Retinal pigment epithelial cell (primary cell): ENCODE results near the gene SLC24A4.

ENCODE experiments used
- DNase-seq: peaks from one replicate; pipeline ENCODE4 v3.0.0-alpha.2; 2010; ENCODE audit warnings: low read depth
- H3K4me3 ChIP-seq: 2 replicates; pipeline ENCODE4 v1.5.1; 2011; ENCODE audit warnings: mild to moderate bottlenecking, low read length, control low read depth, moderate library complexity
- TF ChIP-seq, protein P1 (sequence below): conservative IDR thresholded peaks from 2 replicates; pipeline ENCODE4 v1.5.1; 2011; ENCODE audit warnings: low read depth, low read length, control low read depth, inconsistent platforms

The SLC24A4 gene, protein sequence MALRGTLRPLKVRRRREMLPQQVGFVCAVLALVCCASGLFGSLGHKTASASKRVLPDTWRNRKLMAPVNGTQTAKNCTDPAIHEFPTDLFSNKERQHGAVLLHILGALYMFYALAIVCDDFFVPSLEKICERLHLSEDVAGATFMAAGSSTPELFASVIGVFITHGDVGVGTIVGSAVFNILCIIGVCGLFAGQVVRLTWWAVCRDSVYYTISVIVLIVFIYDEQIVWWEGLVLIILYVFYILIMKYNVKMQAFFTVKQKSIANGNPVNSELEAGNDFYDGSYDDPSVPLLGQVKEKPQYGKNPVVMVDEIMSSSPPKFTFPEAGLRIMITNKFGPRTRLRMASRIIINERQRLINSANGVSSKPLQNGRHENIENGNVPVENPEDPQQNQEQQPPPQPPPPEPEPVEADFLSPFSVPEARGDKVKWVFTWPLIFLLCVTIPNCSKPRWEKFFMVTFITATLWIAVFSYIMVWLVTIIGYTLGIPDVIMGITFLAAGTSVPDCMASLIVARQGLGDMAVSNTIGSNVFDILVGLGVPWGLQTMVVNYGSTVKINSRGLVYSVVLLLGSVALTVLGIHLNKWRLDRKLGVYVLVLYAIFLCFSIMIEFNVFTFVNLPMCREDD

DNA sequence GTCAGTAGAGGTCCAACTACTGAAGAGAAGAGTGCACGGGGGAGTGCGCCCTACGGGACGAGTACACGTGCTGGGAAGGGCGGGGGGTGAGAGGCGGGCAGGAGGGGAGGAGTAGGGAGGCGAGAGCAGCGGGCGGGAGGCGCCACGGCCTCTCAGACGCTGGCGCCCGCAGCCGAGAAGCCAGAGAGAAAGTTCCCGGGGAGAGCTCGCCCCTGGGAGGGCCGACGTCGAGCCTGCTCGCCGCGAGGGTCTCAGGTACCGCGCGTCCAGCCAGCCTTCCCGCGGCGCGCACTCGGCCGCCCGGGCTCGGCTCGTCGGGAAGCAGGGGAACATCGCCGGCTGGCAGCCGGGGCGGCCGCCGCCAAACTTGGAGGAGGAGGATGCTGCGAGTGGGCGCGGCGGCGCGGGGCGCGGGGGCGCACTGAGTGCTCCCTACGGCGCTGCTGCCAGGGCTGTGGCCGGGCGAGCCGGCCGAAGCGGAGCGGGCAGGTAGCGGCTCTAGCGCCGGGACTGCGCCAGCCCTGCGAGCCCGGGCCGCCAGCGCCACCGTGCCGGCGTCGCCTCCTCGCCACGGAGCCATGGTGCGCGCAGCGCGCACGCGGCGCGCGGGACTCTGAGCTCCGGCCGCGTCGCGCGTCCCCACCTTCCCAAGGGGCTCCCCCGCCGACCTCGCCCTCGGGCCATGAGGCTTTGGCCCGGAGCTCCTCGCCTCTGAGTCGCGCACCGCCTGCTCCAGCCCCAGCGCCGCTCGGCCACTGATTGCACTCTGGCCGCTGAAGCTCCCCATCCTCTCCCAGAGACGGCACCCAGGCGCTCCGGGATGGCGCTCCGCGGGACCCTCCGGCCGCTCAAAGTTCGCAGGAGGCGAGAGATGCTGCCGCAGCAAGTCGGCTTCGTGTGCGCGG lies at the start of gene SLC24A4:
SLC24A4 (plus strand) TSS at position 155 of the 905 bp plus-strand sequence; CDS start at position 821, 666 bp downstream.
- DNase-seq, result no peak
- no peak within 1 kb of the TSS for H3K4me3 ChIP-seq

DNA sequence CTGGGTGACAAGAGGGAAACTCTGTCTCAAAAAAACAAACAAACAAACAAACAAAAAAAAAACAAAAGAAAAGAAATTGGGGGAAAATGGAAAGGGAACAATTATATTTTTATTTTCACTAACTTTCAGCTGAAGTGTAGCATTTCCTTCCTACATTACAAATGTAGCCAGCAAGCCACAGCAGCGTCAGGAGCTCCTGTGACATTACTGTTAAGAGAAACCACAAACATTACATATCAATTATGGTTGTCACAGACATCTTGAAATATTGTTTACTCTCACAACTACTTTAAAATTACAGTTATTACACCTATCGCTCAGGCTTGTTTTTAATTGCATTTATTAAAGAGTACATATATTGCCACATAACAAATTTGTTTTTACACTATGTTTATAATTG lies 49.8 kb upstream of the SLC24A4 start:
- DNase-seq, result no peak
- TF ChIP-seq, protein P1, sequence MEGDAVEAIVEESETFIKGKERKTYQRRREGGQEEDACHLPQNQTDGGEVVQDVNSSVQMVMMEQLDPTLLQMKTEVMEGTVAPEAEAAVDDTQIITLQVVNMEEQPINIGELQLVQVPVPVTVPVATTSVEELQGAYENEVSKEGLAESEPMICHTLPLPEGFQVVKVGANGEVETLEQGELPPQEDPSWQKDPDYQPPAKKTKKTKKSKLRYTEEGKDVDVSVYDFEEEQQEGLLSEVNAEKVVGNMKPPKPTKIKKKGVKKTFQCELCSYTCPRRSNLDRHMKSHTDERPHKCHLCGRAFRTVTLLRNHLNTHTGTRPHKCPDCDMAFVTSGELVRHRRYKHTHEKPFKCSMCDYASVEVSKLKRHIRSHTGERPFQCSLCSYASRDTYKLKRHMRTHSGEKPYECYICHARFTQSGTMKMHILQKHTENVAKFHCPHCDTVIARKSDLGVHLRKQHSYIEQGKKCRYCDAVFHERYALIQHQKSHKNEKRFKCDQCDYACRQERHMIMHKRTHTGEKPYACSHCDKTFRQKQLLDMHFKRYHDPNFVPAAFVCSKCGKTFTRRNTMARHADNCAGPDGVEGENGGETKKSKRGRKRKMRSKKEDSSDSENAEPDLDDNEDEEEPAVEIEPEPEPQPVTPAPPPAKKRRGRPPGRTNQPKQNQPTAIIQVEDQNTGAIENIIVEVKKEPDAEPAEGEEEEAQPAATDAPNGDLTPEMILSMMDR, result no peak
- H3K4me3 ChIP-seq, result no peak overlapping the region

More for the DNA sequence above, at the start of gene SLC24A4:
- TF ChIP-seq, protein P1, result no peak

DNA sequence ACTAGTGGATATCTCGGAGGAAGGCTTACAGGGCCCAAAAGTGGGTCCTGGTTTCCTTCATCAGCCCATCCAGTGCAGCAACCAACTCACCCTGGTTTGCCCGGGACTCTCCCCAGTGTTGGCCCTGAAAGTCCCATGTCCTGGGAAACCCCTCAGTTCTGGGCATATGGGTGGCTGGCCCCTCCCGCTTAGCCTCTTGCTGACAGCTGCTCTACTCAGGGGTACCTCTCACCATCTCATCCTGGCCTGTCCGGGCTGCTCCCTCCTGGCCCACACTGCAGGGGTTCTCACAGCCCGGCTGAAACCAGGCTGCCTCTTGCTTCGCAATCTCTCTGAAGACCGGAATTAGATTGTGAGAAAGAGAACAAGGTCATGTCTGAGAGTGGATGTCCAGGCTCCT lies 48.9 kb upstream of the SLC24A4 start:
- DNase-seq, result no peak
- TF ChIP-seq, protein P1, result no peak

DNA sequence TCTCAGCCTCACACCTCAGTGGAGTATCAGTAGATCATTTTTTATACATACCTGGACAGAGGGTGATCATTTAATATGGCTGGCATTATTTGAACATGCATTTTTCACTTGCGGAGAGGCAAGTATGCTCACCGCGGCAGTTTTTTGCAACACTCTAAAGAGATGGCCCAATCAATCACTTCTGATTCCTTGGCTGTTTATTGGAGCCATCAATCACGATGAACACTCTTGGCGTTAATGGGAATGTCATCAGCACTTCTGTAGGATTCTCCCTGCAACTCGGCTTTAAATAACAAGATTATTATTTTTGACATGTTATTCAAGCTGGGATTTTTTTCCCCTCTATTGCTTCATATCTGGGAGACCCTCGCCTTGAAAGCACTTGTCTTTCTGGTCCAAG lies 46.9 kb upstream of the SLC24A4 start:
- no peak for DNase-seq
- TF ChIP-seq, protein P1, result no peak
- no peak overlapping the region for H3K4me3 ChIP-seq

More for the DNA sequence above, 48.9 kb upstream of the SLC24A4 start:
- no peak overlapping the region for H3K4me3 ChIP-seq

DNA sequence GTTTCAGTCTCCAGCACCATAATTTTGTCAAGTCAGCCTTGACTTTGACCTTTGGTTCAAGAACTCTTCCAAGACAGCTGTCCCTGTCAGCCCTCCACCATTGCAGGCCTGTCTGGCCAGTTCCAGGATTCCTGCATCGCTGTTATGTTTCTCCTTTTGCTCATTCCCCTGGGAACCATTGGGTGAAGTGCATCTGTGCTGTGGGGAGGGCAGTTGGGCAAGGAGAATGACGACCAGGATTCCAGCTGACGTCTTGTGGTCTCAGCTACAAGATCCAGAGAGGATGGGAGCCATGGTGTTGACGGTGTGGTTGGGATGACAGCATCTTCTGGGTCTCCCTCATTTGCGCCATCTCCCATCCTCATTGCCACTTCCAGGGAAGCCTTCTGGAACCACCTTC lies 45.9 kb upstream of the SLC24A4 start:
- TF ChIP-seq, protein P1, result no peak
- DNase-seq, result no peak
- no peak overlapping the region for H3K4me3 ChIP-seq

DNA sequence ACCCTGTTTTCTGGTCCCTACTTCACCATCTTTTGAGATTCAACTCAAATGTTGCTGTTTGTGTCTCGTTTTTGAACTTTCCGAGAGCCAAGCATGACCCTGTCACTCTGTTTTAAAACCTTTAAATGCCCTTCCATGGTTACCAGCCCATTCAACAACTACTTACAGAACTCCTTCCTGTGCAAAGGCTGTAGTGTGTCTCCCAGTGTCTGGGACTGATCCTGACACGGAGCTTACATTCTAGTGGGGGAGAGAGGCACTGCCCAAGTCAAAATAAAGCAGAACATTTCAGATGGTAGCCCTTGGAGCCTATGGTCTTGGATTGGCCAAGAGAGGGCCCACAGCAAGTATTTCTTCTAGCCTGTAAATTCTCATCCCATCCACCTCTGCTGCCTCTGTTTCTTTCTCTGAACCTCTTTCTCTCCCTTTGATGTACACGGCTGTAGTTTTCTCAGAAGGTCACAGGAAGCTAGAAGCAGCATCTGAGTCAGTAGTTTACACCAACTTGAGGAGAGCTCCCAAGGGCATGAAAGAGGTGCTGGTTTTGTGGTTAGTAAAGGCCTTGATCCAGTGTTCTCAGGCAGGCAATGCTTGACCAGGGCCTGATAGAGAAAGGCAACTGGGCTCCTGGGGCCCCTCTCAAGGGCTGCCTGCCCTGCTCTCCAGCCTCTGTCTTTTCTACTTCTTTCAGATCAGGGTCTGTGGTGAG lies 42.3 kb upstream of the SLC24A4 start:
- DNase-seq, result no peak
- TF ChIP-seq, protein P1, result no peak
- no peak overlapping the region for H3K4me3 ChIP-seq
